CD14-positive monocyte (primary cell): ENCODE results near the gene SIN3A. TPM values are rescaled to one million over a fixed set of nuclear protein-coding genes. Genes with fewer than 3 reads are reported as not detected.

ENCODE experiments used
- DNase-seq, 3 donors: peaks; one replicate each; pipeline ENCODE4 v3.0.0-alpha.2; 2011 to 2022
- H2AFZ ChIP-seq: 2 replicates; pipeline ENCODE4 v1.6.0; 2012; ENCODE audit warnings: mild to moderate bottlenecking, low read depth, low read length, inconsistent platforms; ENCODE audit not compliant: insufficient read depth, poor library complexity, severe bottlenecking
- H3K27ac ChIP-seq, 2 donors: 1 replicate in 1 of 2; 2 replicates in 1 of 2; pipeline ENCODE4 v1.5.1; 2012 to 2013; ENCODE audit warnings: low read length in 2 of 2, control low read depth in 1 of 2, inconsistent platforms in 1 of 2, low read depth in 1 of 2, mild to moderate bottlenecking in 1 of 2
- H3K27me3 ChIP-seq, 2 donors: one replicate each; pipeline versions ENCODE4 v1.6.0 to v1.6.1; 2011 to 2013; ENCODE audit warnings: low read length in 2 of 2; ENCODE audit not compliant: control insufficient read depth in 2 of 2, insufficient read depth in 2 of 2
- H3K36me3 ChIP-seq, 2 donors: replicated peaks in 1 of 2; 1 replicate in 1 of 2; 2 replicates in 1 of 2; pipeline versions ENCODE4 v1.5.1 to v1.6.1; 2012 to 2013; ENCODE audit warnings: low read length in 2 of 2, control low read depth in 1 of 2, inconsistent platforms in 1 of 2, mild to moderate bottlenecking in 1 of 2; ENCODE audit not compliant: insufficient read depth in 2 of 2, control insufficient read depth in 1 of 2
- H3K4me1 ChIP-seq, 2 donors: 1 replicate in 1 of 2; 2 replicates in 1 of 2; pipeline versions ENCODE4 v1.5.1 to v1.6.1; 2012 to 2013; ENCODE audit warnings: low read length in 2 of 2, control low read depth in 1 of 2, inconsistent platforms in 1 of 2, mild to moderate bottlenecking in 1 of 2, moderate library complexity in 1 of 2; ENCODE audit not compliant: insufficient read depth in 2 of 2, control insufficient read depth in 1 of 2
- H3K4me2 ChIP-seq: replicated peaks from 2 replicates; pipeline ENCODE3; 2012; ENCODE audit warnings: low read length, moderate library complexity, mild to moderate bottlenecking; ENCODE audit not compliant: poor library complexity, severe bottlenecking; ENCODE audit errors: extremely low read depth
- H3K4me3 ChIP-seq, 3 experiments: fragments of 200-600 bp in 1 of 3; sonication (generic) in 1 of 3; replicated peaks in 1 of 3; 1 replicate in 2 of 3; 2 replicates in 1 of 3; pipeline ENCODE4 v1.5.1; 2011 to 2013; ENCODE audit warnings: low read length in 3 of 3, mild to moderate bottlenecking in 3 of 3, control low read depth in 2 of 3, low read depth in 2 of 3, inconsistent platforms in 1 of 3, moderate library complexity in 1 of 3
- H3K79me2 ChIP-seq: 2 replicates; pipeline ENCODE4 v1.6.0; 2012; ENCODE audit warnings: mild to moderate bottlenecking, control low read depth, inconsistent platforms, low read length, moderate library complexity; ENCODE audit not compliant: insufficient read depth
- H3K9ac ChIP-seq: 2 replicates; pipeline ENCODE4 v1.6.0; 2017; ENCODE audit warnings: low read length, mild to moderate bottlenecking; ENCODE audit not compliant: insufficient read depth, poor library complexity, severe bottlenecking
- H3K9me3 ChIP-seq, 2 donors: replicated peaks in 1 of 2; 1 replicate in 1 of 2; 2 replicates in 1 of 2; pipeline versions ENCODE4 v1.5.1 to v1.6.1; 2012 to 2013; ENCODE audit warnings: low read length in 2 of 2, control low read depth in 1 of 2; ENCODE audit not compliant: control insufficient read depth in 1 of 2, insufficient read depth in 1 of 2
- H4K20me1 ChIP-seq: 2 replicates; pipeline ENCODE4 v1.6.0; 2012; ENCODE audit warnings: mild to moderate bottlenecking, low read length, control low read depth, moderate library complexity; ENCODE audit not compliant: insufficient read depth
- H3K27ac Mint-ChIP-seq, 7 donors: one replicate each; pipeline ENCODE4 v1.8.0; 2020; ENCODE audit warnings: mild to moderate bottlenecking in 7 of 7, mixed read lengths in 7 of 7, moderate library complexity in 6 of 7, inconsistent platforms in 2 of 7
- H3K27me3 Mint-ChIP-seq, 3 donors: one replicate each; pipeline ENCODE4 v1.8.0; 2021 to 2022; ENCODE audit warnings: low read depth in 3 of 3, mild to moderate bottlenecking in 3 of 3, mixed read lengths in 3 of 3, moderate library complexity in 3 of 3, inconsistent platforms in 1 of 3
- H3K36me3 Mint-ChIP-seq, 2 donors: one replicate each; pipeline ENCODE4 v1.8.0; 2020; ENCODE audit warnings: mixed read lengths in 2 of 2, inconsistent platforms in 1 of 2, mild to moderate bottlenecking in 1 of 2
- H3K4me1 Mint-ChIP-seq: one replicate; pipeline ENCODE4 v1.8.0; 2020; ENCODE audit warnings: mild to moderate bottlenecking, mixed read lengths
- H3K4me3 Mint-ChIP-seq, 2 donors: one replicate each; pipeline ENCODE4 v1.8.0; 2020; ENCODE audit warnings: mild to moderate bottlenecking in 2 of 2, mixed read lengths in 2 of 2, moderate library complexity in 1 of 2
- H3K9me3 Mint-ChIP-seq, 7 donors: one replicate each; pipeline ENCODE4 v1.8.0; 2020 to 2022; ENCODE audit warnings: mixed read lengths in 7 of 7, mild to moderate bottlenecking in 6 of 7, moderate library complexity in 6 of 7, inconsistent platforms in 2 of 7
- WGBS: methylation state at CpG from one replicate; pipeline ENCODE4 v1.1.5; 2013; ENCODE audit warnings: missing lambda C conversion rate; ENCODE audit not compliant: insufficient coverage; 5-methylcytosine and 5-hydroxymethylcytosine counted together
- intact Hi-C, 2 donors: fragments of 100-400 bp; cut with micrococcal nuclease; formaldehyde crosslinking; loops; one replicate each; pipeline versions ENCODE4 v1.15.0 to v1.15.1; 2023
- polyA plus RNA-seq, 3 donors: library from polyadenylated mRNA; depleted of rRNA in 1 of 3; unstranded in 2 of 3; stranded (reverse) in 1 of 3; fragments of 300-500 nt in 2 of 3; fragments of >200 nt in 1 of 3; fragmentation: Illumina TruSeq in 2 of 3; gene quantifications; 1 replicate in 2 of 3; 2 replicates in 1 of 3; pipeline ENCODE4 v1.2.3, GENCODE V29; 2012 to 2021
- TF ChIP-seq, protein P1 (sequence below): fragments of 200-600 bp; IDR thresholded peaks from one replicate; pipeline ENCODE4 v1.8.0; 2022; ENCODE audit warnings: antibody characterized with exemption, mild to moderate bottlenecking

SIN3A gene
- polyA plus RNA-seq, 3 donors = 2.3 to 20.7 (median 7.9) TPM

DNA sequence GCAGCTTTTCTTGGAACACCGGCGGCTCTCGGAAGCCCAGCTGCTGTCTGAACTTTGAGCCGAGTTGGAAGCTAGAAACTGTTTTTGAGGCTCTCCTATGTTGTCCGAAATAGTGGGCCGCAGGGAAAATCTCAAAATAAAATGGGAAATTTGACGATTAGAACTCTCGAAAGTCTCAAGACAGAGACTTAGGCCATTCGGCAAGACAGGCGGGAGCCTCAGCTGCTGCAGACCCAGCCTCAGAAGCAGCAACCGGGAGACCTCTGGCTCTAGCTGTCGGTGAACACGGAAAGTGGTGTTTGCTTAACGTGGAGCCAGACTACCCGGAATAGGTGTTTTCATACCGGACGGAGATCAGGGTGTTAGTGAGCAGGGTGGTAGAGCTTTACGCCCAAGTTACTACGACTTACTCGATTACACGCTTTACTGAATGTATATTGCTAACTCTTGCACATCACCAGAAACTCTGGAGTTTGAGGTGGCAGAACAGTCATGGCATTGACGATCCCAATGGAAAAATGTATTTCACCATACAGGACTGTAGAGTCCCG lies 82.7 kb downstream of the SIN3A start:
- Mint-ChIP-seq H3K4me1 (peaks cover 18% of the 10 kb centered on the region), H3K27me3 (peaks cover 0 to 2% (median 0%) of the 10 kb centered on the region in 3 donors), H3K27ac (peak overlapping the region; percentile 91 to 97 (median 95)), H3K9me3 (no peaks in the 10 kb centered on the region), H3K36me3 (peaks cover 45 to 69% of the 10 kb centered on the region in 2 donors), H3K4me3 (peak overlapping the region; percentile 88 to 94)
- Histone ChIP-seq H3K4me1 (peaks cover 13 to 19% of the 10 kb centered on the region in 2 donors), H4K20me1 (peaks cover 46% of the 10 kb centered on the region), H3K27ac (peak overlapping the region; percentile 90 to 94), H2AFZ (peak overlapping the region; percentile 93), H3K27me3 (no peaks in the 10 kb centered on the region), H3K4me3 (peak overlapping the region; percentile 52 to 98 (median 95)), H3K36me3 (peaks cover 59 to 75% of the 10 kb centered on the region in 2 donors), H3K79me2 (peaks cover 9% of the 10 kb centered on the region), H3K9ac (peak overlapping the region; percentile 96), H3K4me2 (peak overlapping the region; percentile 96), H3K9me3 (no peaks in the 10 kb centered on the region)
- DNase-seq = no peak
- TF ChIP-seq, protein P1, sequence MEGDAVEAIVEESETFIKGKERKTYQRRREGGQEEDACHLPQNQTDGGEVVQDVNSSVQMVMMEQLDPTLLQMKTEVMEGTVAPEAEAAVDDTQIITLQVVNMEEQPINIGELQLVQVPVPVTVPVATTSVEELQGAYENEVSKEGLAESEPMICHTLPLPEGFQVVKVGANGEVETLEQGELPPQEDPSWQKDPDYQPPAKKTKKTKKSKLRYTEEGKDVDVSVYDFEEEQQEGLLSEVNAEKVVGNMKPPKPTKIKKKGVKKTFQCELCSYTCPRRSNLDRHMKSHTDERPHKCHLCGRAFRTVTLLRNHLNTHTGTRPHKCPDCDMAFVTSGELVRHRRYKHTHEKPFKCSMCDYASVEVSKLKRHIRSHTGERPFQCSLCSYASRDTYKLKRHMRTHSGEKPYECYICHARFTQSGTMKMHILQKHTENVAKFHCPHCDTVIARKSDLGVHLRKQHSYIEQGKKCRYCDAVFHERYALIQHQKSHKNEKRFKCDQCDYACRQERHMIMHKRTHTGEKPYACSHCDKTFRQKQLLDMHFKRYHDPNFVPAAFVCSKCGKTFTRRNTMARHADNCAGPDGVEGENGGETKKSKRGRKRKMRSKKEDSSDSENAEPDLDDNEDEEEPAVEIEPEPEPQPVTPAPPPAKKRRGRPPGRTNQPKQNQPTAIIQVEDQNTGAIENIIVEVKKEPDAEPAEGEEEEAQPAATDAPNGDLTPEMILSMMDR = no peak
- 0% methylated on average over 15 of the region's 23 CpGs for WGBS
- intact Hi-C loops = loop anchor here in 1 of 2 donors (5.0 kb wide), 1 partner anchor 84 kb away; the partner anchor contains the start of gene SIN3A

DNA sequence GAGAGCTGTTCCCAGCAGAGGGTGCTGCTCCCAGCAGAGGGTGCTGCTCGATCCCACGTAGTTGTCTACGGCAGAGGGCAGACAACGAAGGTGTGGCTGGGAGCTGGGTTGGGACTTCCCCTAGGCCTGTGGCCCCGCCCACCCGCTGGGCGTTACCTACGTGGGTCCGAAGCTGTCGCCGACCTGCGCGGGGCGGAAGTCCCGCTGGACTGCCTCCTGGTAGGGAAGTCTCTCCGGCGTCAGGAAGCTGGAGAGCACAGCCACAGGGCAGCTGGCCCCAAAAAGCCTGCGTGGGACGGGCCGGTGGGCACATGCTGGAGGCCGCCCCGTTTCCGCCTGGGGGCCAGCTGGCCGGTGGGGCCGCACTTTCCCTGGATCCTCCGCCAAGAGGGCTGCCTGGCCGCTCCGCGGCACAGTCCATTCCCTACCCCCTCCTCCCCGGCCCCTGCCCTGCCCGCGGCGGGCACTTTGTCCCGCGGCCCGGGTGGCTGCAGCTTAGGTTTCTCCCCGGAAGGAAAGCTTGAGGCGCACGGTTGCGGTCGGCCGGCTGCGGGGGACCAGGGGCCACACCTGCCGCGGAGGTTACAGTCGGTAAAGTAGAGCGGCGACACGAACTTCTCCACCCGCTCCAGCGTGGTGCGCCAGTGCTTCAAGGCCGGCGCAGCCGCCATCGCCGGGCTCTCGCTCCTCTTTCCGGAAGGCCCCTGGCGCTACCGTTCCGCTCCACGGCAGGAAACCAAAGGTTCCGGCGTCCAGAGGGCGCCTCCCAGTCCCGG lies 83.4 kb downstream of the SIN3A start, which contains the start of gene MAN2C1:
TSS of gene MAN2C1 (minus strand) at position 695 of the 776 bp plus-strand sequence. CDS start at position 671, 24 bp downstream.
- Mint-ChIP-seq H3K27me3 (peaks cover 0 to 2% (median 1%) of the 10 kb centered on the region in 3 donors), H3K4me3 (peak within 1 kb of the TSS; percentile 88 to 94), H3K4me1 (peaks cover 18% of the 10 kb centered on the region), H3K9me3 (no peaks in the 10 kb centered on the region), H3K27ac (peak within 1 kb of the TSS; percentile 91 to 97 (median 95)), H3K36me3 (peaks cover 42 to 69% of the 10 kb centered on the region in 2 donors)
- H3K27ac ChIP-seq = peak within 1 kb of the TSS; percentile 90 to 94
- peak within 1 kb of the TSS; percentile 96 for H3K9ac ChIP-seq
- peak within 1 kb of the TSS; percentile 96 for H3K4me2 ChIP-seq
- peak within 1 kb of the TSS; percentile 52 to 98 (median 95) for H3K4me3 ChIP-seq
- TF ChIP-seq, protein P1 = peak; percentile 7
- peaks cover 50% of the 10 kb centered on the region for H4K20me1 ChIP-seq
- WGBS = under 1% methylated on average over 66 of the region's 67 CpGs
- DNase-seq = peak; percentile 90 to 91 (median 90)
- intact Hi-C loops = loop anchor here in 1 of 2 donors (5.0 kb wide), 1 partner anchor 84 kb away; the partner anchor contains the start of gene SIN3A
- peak within 1 kb of the TSS; percentile 93 for H2AFZ ChIP-seq
- H3K9me3 ChIP-seq = no peaks in the 10 kb centered on the region
- H3K36me3 ChIP-seq = peaks cover 57 to 75% of the 10 kb centered on the region in 2 donors
- no peaks in the 10 kb centered on the region for H3K27me3 ChIP-seq
- H3K4me1 ChIP-seq = peaks cover 13 to 19% of the 10 kb centered on the region in 2 donors
- peaks cover 9% of the 10 kb centered on the region for H3K79me2 ChIP-seq
